ENCODE results near the gene DGKE. TPM values are rescaled to one million over a fixed set of nuclear protein-coding genes. Genes with fewer than 3 reads are reported as not detected.

DGKE gene
- total and polyA plus RNA-seq, 2 of the 13 experiments (the other 11 are each of a cell fraction or from before 2014, with no cell fraction given): 3.2 to 5.3 TPM

- TF ChIP-seq KIAA2018 (CRISPR knock-in tag; IDR thresholded peaks at IDR 0.05; ENCODE audit: borderline replicate concordance) (no peak), CBX5 (CRISPR knock-in tag; IDR thresholded peaks at IDR 0.05; ENCODE audit: borderline replicate concordance) (no peak), MEIS1 (CRISPR knock-in tag; IDR thresholded peaks at IDR 0.05; ENCODE audit: borderline replicate concordance) (no peak)
- TF ChIP-seq, protein P1, sequence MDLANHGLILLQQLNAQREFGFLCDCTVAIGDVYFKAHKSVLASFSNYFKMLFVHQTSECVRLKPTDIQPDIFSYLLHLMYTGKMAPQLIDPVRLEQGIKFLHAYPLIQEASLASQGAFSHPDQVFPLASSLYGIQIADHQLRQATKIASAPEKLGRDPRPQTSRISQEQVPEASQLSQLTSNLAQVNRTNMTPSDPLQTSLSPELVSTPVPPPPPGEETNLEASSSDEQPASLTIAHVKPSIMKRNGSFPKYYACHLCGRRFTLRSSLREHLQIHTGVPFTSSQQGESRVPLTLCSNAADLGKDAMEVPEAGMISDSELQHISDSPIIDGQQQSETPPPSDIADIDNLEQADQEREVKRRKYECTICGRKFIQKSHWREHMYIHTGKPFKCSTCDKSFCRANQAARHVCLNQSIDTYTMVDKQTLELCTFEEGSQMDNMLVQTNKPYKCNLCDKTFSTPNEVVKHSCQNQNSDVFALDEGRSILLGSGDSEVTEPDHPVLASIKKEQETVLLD (CRISPR knock-in tag; IDR thresholded peaks at IDR 0.05; ENCODE audit: low read depth): no peak
These were observed 46.6 kb downstream of the DGKE start (continued) for GRCh38 chr17:56880571-56880970.

All from HepG2 (cell line).